ENCODE results near the gene GMDS.

Gene GMDS

GRCh38 chr6:2247664-2248063 is 2.3 kb upstream of the GMDS start:
- Histone ChIP-seq H3K4me1 (ENCODE audit: low read length) (peaks cover 9% of the 10 kb centered on the region), H3K27ac (ENCODE audit: low read length) (no peak overlapping the region), H3K4me2 (ENCODE audit: low read length) (no peak overlapping the region), H3K4me3 (ENCODE audit: low read length) (no peak overlapping the region), H3K79me2 (ENCODE audit: low read length) (peaks cover 13% of the 10 kb centered on the region; the same call in 1 of the 2 replicates), H3K36me3 (replicated peaks; ENCODE audit: low read depth, low read length) (no peaks in the 10 kb centered on the region), H3K9me3 (ENCODE audit: insufficient read depth, low read length) (no peaks in the 10 kb centered on the region), H3K9ac (ENCODE audit: low read length) (no peak overlapping the region), H4K20me1 (ENCODE audit: insufficient read depth, low read length) (no peaks in the 10 kb centered on the region), H3K27me3 (ENCODE audit: low read depth, low read length) (no peaks in the 10 kb centered on the region), H2AFZ (ENCODE audit: low read depth, low read length) (no peak overlapping the region)
- TF ChIP-seq CTCF (IDR thresholded peaks at IDR 0.05; ENCODE audit: low read depth, low read length) (no peak), EZH2phosphoT487 (IDR thresholded peaks at IDR 0.05; ENCODE audit: low read depth) (no peak)

DNA sequence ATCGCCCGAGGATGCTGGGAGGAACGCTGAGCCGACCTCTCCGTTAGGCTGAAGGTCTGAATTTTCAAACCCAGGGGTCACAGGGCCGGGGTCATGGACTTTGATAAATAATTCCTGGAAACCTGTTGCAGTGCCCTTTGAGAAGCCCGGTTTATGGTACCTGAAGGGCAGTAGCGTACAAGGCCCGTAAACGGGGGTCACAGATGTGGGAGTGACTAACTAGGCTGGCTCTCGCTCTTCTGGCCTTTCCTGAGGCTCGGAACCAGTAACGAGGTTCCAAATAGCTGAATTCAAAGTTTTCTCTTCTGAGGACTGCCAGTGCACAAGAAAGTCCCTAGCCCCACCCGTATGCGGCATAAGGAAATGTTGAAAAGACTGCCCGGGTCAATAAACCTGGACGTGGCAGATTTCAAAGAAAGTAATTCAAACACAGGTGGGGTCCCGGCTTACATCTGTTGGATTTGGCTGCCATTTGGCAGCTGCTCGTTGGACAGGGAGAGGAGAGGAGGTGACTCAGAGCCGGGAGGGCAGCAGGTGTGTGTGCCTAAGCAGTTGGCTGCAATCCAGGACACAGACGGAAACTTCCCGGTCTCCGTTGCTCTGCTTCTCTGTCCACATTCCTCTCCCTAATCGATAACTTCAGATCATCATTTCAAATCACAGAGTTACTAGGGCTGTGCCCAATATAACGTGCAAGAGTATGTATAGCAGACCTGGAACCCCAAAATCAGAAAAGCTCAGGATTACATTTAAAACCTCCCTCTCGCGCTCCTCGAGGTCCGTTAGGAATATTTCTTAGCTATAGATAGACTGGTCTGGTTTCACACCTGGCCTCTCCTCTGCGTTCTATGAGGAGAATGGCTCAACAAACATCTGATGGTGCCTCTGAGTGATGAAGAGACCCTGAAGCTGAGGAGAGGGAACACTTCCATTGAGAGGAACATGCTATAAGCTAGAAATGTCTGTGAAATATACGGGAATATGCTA is 765 bp upstream of the GMDS start:
- Histone ChIP-seq H3K9me3 (ENCODE audit: insufficient read depth, low read length) (no peaks in the 10 kb centered on the region), H3K4me1 (ENCODE audit: low read length) (peaks cover 9% of the 10 kb centered on the region), H2AFZ (ENCODE audit: low read depth, low read length) (peak overlapping the region; percentile 91; the same call in 1 of the 2 replicates), H3K4me2 (ENCODE audit: low read length) (peak overlapping the region; percentile 92), H3K79me2 (ENCODE audit: low read length) (peaks cover 14% of the 10 kb centered on the region; the same call in 1 of the 2 replicates), H3K9ac (ENCODE audit: low read length) (peak overlapping the region; percentile 97), H3K27ac (ENCODE audit: low read length) (peak overlapping the region; percentile 34; the same call in 1 of the 2 replicates), H3K4me3 (ENCODE audit: low read length) (peak overlapping the region; percentile 100), H3K36me3 (replicated peaks; ENCODE audit: low read depth, low read length) (no peaks in the 10 kb centered on the region), H3K27me3 (ENCODE audit: low read depth, low read length) (no peaks in the 10 kb centered on the region), H4K20me1 (ENCODE audit: insufficient read depth, low read length) (no peaks in the 10 kb centered on the region)
- TF ChIP-seq CTCF (IDR thresholded peaks at IDR 0.05; ENCODE audit: low read depth, low read length) = no peak
- TF ChIP-seq EZH2phosphoT487 (IDR thresholded peaks at IDR 0.05; ENCODE audit: low read depth) = no peak

DNA sequence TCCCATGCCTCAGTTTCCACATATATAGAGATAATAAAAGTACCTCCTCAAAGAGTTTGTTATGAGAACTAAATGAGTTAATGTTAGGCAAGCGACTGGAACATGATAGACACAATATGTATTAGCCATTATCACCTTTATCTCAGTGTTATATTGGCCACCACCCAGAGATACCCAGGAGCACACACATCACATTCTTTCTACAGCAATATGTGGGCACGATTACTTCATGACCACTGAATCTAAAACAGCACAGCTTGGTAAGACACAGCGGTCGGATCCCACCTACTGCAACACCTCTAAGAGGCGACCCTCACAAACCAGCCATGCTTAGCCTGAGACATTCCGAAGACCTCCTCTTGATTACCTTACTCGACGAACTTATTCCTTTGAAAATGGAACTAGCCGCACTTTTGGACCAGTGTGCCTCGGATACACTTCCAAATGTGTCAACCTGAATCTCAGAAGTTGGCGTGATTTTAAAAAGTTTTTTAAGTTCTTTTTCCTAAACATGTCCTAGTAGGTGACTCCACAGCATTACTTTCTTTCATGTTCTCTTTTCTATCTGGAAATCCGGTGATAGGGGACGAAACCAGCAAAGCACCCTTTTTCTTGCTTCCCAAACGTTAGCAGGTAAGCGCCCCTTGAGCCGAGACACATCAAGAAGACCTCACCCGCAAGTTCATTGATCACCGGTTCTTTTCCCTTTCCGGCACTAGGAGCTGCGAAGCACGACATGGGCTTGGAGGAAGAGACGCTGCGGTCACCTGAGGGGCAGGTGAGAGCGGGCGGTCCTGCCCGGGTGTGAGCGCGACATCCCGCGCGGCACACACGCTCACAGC is 923 bp downstream of the GMDS start:
- Histone ChIP-seq H3K79me2 (ENCODE audit: low read length) (peaks cover 17% of the 10 kb centered on the region; the same call in 1 of the 2 replicates), H3K27me3 (ENCODE audit: low read depth, low read length) (no peaks in the 10 kb centered on the region), H3K36me3 (replicated peaks; ENCODE audit: low read depth, low read length) (no peaks in the 10 kb centered on the region), H3K4me1 (ENCODE audit: low read length) (peaks cover 9% of the 10 kb centered on the region), H4K20me1 (ENCODE audit: insufficient read depth, low read length) (no peaks in the 10 kb centered on the region), H3K27ac (ENCODE audit: low read length) (no peak overlapping the region), H3K9me3 (ENCODE audit: insufficient read depth, low read length) (no peaks in the 10 kb centered on the region), H3K9ac (ENCODE audit: low read length) (peak overlapping the region; percentile 77), H3K4me2 (ENCODE audit: low read length) (peak overlapping the region; percentile 96), H3K4me3 (ENCODE audit: low read length) (peak overlapping the region; percentile 100), H2AFZ (ENCODE audit: low read depth, low read length) (peak overlapping the region; percentile 57; the same call in 1 of the 2 replicates)
- TF ChIP-seq EZH2phosphoT487 (IDR thresholded peaks at IDR 0.05; ENCODE audit: low read depth) = no peak
- TF ChIP-seq CTCF (IDR thresholded peaks at IDR 0.05; ENCODE audit: low read depth, low read length) = no peak

Measured in OCI-LY3 (cell line).